WTC11 (cell line): ENCODE data around the gene CLDN5. TPM values are rescaled to one million over a fixed set of nuclear protein-coding genes. Genes with fewer than 3 reads are reported as not detected.

Experiments
- ATAC-seq: fragments of 200-7000 bp; cut with Tn5 transposase; 2 replicates; pipeline ENCODE4 v1.10.0; 2021; ENCODE audit warnings: mild to moderate bottlenecking, moderate library complexity
- CTCF ChIA-PET: fragments of 300-600 bp; sonication (Branson Sonifier 250); formaldehyde crosslinking; loops from one replicate; lab custom pipeline; 2021; ENCODE audit warnings: antibody characterized with exemption; lab: Charles Lee
- POLR2A ChIA-PET: fragments of 350-600 bp; sonication (Branson Sonifier 250); formaldehyde crosslinking; loops from one replicate; lab custom pipeline; 2021; ENCODE audit warnings: antibody characterized with exemption; lab: Charles Lee
- DNase-seq: peaks from one replicate; pipeline ENCODE4 v3.0.0; 2021; ENCODE audit warnings: low spot score
- H3K27ac Mint-ChIP-seq: 2 replicates; pipeline ENCODE4 v1.8.0; 2021; ENCODE audit warnings: mixed read lengths
- H3K27me3 Mint-ChIP-seq: 2 replicates; pipeline ENCODE4 v1.8.0; 2021; ENCODE audit warnings: low read depth, mild to moderate bottlenecking, moderate library complexity, mixed read lengths
- H3K36me3 Mint-ChIP-seq: 2 replicates; pipeline ENCODE4 v1.8.0; 2021; ENCODE audit warnings: mixed read lengths
- H3K4me1 Mint-ChIP-seq: 2 replicates; pipeline ENCODE4 v1.8.0; 2022; ENCODE audit warnings: mixed read lengths
- H3K4me3 Mint-ChIP-seq: 2 replicates; pipeline ENCODE4 v1.8.0; 2021; ENCODE audit warnings: mild to moderate bottlenecking, moderate library complexity, mixed read lengths
- H3K9me3 Mint-ChIP-seq: 2 replicates; pipeline ENCODE4 v1.8.0; 2021; ENCODE audit warnings: mixed read lengths
- CREB1 ChIP-seq: sonication (generic); formaldehyde crosslinking; IDR thresholded peaks from 2 replicates; pipeline ENCODE4 v1.8.0; 2023; ENCODE audit warnings: mild to moderate bottlenecking, missing genetic modification reagents
- FOXP1 ChIP-seq: sonication (generic); formaldehyde crosslinking; IDR thresholded peaks from 2 replicates; pipeline ENCODE4 v1.8.0; 2022; ENCODE audit warnings: missing genetic modification reagents, mild to moderate bottlenecking, moderate library complexity, borderline replicate concordance
- NFE2L1 ChIP-seq: sonication (generic); formaldehyde crosslinking; IDR thresholded peaks from 2 replicates; pipeline ENCODE4 v1.8.1; 2023; ENCODE audit warnings: missing genetic modification reagents
- NFYB ChIP-seq: sonication (generic); formaldehyde crosslinking; conservative IDR thresholded peaks from 2 replicates; pipeline ENCODE4 v1.8.0; 2022; ENCODE audit warnings: low read depth, missing genetic modification reagents
- SMAD3 ChIP-seq: sonication (generic); formaldehyde crosslinking; IDR thresholded peaks from 2 replicates; pipeline ENCODE4 v1.8.0; 2022; ENCODE audit warnings: missing genetic modification reagents, mild to moderate bottlenecking, borderline replicate concordance
- TP53 ChIP-seq: sonication (generic); formaldehyde crosslinking; IDR thresholded peaks from 2 replicates; pipeline ENCODE4 v1.8.1; 2023; ENCODE audit warnings: mild to moderate bottlenecking, missing genetic modification reagents
- ZNF423 ChIP-seq: fragments of 250-450 bp; sonication (Bioruptor Pico); IDR thresholded peaks from 2 replicates; pipeline ENCODE4 v2.1.2; 2022; ENCODE audit warnings: mild to moderate bottlenecking, moderate library complexity
- total RNA-seq: library from RNA; stranded (reverse); gene quantifications from 3 replicates; pipeline ENCODE4 v1.2.3, GENCODE V29; 2021
- TF ChIP-seq, protein P1 (sequence below): sonication (generic); formaldehyde crosslinking; IDR thresholded peaks from 2 replicates; pipeline ENCODE4 v1.8.1; 2023; ENCODE audit warnings: mild to moderate bottlenecking, missing genetic modification reagents, borderline replicate concordance
- TF ChIP-seq, protein P2 (sequence below): sonication (generic); formaldehyde crosslinking; conservative IDR thresholded peaks from 2 replicates; pipeline ENCODE4 v1.8.1; 2022; ENCODE audit warnings: mild to moderate bottlenecking, missing genetic modification reagents
- TF ChIP-seq, protein P3 (sequence below): fragments of 250-450 bp; sonication (Bioruptor Pico); IDR thresholded peaks from 2 replicates; pipeline ENCODE4 v1.9.0; 2021; ENCODE audit warnings: mild to moderate bottlenecking
- TF ChIP-seq, protein P4 (sequence below): fragments of 250-450 bp; sonication (Bioruptor Pico); IDR thresholded peaks from 2 replicates; pipeline ENCODE4 v1.8.0; 2021; ENCODE audit warnings: mild to moderate bottlenecking
- TF ChIP-seq, protein P5 (sequence below): sonication (generic); formaldehyde crosslinking; IDR thresholded peaks from 2 replicates; pipeline ENCODE4 v1.8.1; 2023; ENCODE audit warnings: mild to moderate bottlenecking, missing genetic modification reagents, moderate library complexity
- TF ChIP-seq, protein P6 (sequence below): sonication (generic); formaldehyde crosslinking; IDR thresholded peaks from 2 replicates; pipeline ENCODE4 v1.8.1; 2023; ENCODE audit warnings: mild to moderate bottlenecking, missing genetic modification reagents, moderate library complexity
- TF ChIP-seq, protein P7 (sequence below): sonication (generic); formaldehyde crosslinking; IDR thresholded peaks from 2 replicates; pipeline ENCODE4 v1.8.1; 2022; ENCODE audit warnings: low read depth, mild to moderate bottlenecking, moderate library complexity, missing genetic modification reagents, borderline replicate concordance

The CLDN5 gene
- total RNA-seq, 1 experiment from 2014 or later: 1.0 TPM

DNA sequence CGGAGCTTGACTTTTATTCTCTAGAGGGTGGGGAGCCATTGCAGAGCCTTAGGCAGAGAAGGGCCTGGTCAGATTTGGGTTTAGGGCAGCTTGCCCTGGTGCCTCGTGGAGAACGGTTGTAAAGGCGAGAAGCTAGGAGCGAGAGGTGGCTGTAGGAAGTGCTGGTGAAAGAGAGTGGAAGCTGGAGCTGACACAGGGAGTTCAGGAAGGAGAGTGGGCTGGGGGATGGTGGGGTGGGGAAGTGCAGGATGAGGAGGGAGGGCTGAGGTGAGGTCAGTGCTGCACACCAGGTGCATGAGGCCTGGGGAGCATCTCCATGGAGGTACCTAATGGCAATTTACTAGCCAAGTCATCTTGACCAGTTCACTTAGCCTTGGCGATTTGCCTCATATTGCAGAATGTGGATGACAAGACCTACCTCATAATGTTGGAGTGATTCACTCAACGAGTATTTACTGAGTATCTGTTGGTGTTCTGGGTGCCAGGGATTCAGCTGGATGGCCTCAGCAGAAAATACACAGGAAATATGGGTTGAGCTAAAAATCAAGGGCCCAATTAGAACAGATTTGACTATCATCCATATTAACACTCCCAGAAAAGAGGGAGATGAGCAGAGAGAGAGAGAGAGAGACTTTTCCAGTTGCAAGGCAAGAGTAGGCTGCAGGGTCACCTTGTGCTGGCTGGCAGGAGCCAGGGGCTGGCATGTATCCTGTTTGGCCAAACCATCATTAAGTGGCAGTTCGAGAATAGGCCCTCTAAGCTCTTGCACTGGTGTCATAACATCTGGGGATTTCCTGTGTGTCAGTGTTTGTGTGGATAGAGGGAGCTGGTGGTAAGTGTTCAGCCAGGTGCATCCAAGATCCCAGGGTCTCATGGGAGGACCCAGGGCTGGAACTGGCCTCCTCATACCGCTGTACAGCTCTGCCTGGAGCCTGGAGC, 44.4 kb upstream of the CLDN5 start (continued):
- TF ChIP-seq, protein P1, sequence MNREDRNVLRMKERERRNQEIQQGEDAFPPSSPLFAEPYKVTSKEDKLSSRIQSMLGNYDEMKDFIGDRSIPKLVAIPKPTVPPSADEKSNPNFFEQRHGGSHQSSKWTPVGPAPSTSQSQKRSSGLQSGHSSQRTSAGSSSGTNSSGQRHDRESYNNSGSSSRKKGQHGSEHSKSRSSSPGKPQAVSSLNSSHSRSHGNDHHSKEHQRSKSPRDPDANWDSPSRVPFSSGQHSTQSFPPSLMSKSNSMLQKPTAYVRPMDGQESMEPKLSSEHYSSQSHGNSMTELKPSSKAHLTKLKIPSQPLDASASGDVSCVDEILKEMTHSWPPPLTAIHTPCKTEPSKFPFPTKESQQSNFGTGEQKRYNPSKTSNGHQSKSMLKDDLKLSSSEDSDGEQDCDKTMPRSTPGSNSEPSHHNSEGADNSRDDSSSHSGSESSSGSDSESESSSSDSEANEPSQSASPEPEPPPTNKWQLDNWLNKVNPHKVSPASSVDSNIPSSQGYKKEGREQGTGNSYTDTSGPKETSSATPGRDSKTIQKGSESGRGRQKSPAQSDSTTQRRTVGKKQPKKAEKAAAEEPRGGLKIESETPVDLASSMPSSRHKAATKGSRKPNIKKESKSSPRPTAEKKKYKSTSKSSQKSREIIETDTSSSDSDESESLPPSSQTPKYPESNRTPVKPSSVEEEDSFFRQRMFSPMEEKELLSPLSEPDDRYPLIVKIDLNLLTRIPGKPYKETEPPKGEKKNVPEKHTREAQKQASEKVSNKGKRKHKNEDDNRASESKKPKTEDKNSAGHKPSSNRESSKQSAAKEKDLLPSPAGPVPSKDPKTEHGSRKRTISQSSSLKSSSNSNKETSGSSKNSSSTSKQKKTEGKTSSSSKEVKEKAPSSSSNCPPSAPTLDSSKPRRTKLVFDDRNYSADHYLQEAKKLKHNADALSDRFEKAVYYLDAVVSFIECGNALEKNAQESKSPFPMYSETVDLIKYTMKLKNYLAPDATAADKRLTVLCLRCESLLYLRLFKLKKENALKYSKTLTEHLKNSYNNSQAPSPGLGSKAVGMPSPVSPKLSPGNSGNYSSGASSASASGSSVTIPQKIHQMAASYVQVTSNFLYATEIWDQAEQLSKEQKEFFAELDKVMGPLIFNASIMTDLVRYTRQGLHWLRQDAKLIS (CRISPR knock-in tag): no peak
- no peak for TF ChIP-seq SMAD3
- no peak for TF ChIP-seq CREB1 (CRISPR knock-in tag)
- TF ChIP-seq, protein P2, sequence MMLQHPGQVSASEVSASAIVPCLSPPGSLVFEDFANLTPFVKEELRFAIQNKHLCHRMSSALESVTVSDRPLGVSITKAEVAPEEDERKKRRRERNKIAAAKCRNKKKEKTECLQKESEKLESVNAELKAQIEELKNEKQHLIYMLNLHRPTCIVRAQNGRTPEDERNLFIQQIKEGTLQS (CRISPR knock-in tag): no peak
- no peak for TF ChIP-seq FOXP1
- TF ChIP-seq NFYB (CRISPR knock-in tag): no peak
- no peak for TF ChIP-seq NFE2L1 (CRISPR knock-in tag)
- TF ChIP-seq, protein P3, sequence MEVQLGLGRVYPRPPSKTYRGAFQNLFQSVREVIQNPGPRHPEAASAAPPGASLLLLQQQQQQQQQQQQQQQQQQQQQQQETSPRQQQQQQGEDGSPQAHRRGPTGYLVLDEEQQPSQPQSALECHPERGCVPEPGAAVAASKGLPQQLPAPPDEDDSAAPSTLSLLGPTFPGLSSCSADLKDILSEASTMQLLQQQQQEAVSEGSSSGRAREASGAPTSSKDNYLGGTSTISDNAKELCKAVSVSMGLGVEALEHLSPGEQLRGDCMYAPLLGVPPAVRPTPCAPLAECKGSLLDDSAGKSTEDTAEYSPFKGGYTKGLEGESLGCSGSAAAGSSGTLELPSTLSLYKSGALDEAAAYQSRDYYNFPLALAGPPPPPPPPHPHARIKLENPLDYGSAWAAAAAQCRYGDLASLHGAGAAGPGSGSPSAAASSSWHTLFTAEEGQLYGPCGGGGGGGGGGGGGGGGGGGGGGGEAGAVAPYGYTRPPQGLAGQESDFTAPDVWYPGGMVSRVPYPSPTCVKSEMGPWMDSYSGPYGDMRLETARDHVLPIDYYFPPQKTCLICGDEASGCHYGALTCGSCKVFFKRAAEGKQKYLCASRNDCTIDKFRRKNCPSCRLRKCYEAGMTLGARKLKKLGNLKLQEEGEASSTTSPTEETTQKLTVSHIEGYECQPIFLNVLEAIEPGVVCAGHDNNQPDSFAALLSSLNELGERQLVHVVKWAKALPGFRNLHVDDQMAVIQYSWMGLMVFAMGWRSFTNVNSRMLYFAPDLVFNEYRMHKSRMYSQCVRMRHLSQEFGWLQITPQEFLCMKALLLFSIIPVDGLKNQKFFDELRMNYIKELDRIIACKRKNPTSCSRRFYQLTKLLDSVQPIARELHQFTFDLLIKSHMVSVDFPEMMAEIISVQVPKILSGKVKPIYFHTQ (CRISPR knock-in tag): no peak
- TF ChIP-seq, protein P4, sequence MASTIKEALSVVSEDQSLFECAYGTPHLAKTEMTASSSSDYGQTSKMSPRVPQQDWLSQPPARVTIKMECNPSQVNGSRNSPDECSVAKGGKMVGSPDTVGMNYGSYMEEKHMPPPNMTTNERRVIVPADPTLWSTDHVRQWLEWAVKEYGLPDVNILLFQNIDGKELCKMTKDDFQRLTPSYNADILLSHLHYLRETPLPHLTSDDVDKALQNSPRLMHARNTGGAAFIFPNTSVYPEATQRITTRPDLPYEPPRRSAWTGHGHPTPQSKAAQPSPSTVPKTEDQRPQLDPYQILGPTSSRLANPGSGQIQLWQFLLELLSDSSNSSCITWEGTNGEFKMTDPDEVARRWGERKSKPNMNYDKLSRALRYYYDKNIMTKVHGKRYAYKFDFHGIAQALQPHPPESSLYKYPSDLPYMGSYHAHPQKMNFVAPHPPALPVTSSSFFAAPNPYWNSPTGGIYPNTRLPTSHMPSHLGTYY (CRISPR knock-in tag): no peak

DNA sequence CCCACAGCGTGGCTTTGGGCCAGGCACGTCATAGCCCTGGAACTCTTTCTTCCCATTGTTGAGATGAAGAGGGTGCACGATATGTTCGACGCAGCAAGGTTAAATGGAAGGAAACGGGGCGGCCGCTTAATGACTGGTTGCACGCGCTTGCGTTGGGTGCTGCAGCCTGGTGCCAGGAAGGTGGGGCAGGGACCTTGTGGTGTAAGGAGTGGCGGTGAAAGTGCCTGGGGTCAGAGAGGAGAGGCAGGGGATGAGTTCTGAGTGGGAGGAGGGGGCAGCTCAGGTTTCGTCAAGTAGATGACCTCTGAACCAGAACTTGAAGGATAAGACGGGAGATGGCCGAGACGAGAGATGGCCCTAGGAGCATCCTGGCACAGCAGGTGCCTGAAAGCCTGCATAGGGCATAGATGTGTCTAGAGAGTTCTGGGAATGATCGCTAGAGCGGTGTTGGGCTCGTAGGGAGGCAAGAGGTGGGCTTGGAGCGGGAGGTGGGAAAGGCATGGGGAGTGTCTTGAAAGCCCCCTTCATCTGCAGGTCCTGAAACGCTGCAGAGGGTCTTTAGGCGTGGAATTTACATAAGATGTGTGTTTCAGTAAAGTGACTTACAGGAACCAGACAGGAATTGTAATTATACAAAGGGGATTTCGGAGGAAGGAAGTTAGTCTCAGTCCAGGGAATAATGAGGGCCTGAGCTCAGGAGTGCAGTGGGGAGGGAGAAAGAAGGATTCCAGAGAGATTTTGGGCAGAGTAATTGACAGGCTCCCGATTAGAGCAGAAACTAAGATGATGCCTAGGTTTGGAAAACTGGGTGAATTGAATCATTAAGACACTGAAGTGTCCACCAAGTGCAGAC, 43.2 kb upstream of the CLDN5 start:
- no peak overlapping the region for H3K27ac Mint-ChIP-seq
- CTCF ChIA-PET: no interaction called here
- no peaks in the 10 kb centered on the region for H3K36me3 Mint-ChIP-seq
- peaks cover 7% of the 10 kb centered on the region for H3K9me3 Mint-ChIP-seq
- H3K4me3 Mint-ChIP-seq: no peak overlapping the region
- TF ChIP-seq, protein P5, sequence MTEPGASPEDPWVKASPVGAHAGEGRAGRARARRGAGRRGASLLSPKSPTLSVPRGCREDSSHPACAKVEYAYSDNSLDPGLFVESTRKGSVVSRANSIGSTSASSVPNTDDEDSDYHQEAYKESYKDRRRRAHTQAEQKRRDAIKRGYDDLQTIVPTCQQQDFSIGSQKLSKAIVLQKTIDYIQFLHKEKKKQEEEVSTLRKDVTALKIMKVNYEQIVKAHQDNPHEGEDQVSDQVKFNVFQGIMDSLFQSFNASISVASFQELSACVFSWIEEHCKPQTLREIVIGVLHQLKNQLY (CRISPR knock-in tag): no peak
- TF ChIP-seq, protein P6, sequence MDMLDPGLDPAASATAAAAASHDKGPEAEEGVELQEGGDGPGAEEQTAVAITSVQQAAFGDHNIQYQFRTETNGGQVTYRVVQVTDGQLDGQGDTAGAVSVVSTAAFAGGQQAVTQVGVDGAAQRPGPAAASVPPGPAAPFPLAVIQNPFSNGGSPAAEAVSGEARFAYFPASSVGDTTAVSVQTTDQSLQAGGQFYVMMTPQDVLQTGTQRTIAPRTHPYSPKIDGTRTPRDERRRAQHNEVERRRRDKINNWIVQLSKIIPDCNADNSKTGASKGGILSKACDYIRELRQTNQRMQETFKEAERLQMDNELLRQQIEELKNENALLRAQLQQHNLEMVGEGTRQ (CRISPR knock-in tag): no peak
- TF ChIP-seq NFYB (CRISPR knock-in tag): no peak
- TF ChIP-seq, protein P2 (CRISPR knock-in tag): no peak
- TF ChIP-seq NFE2L1 (CRISPR knock-in tag): no peak
- TF ChIP-seq, protein P1 (CRISPR knock-in tag): no peak
- no peak for TF ChIP-seq TP53 (CRISPR knock-in tag)
- TF ChIP-seq, protein P7, sequence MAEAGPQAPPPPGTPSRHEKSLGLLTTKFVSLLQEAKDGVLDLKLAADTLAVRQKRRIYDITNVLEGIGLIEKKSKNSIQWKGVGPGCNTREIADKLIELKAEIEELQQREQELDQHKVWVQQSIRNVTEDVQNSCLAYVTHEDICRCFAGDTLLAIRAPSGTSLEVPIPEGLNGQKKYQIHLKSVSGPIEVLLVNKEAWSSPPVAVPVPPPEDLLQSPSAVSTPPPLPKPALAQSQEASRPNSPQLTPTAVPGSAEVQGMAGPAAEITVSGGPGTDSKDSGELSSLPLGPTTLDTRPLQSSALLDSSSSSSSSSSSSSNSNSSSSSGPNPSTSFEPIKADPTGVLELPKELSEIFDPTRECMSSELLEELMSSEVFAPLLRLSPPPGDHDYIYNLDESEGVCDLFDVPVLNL (CRISPR knock-in tag): no peak
- no peak for TF ChIP-seq ZNF423 (CRISPR knock-in tag)
- no peak for ATAC-seq
- POLR2A ChIA-PET: no interaction called here
- H3K27me3 Mint-ChIP-seq: no peaks in the 10 kb centered on the region
- peaks cover 7% of the 10 kb centered on the region for H3K4me1 Mint-ChIP-seq
- no peak for DNase-seq
